HUES6 (cell line): ENCODE measurements around the gene FIS1.
A peak's percentile ranks its signal among the peaks of the same experiment; 100 is the strongest.

Source experiments
- H3K27ac ChIP-seq: 2 replicates; pipeline ENCODE4 v1.7.0; 2013; ENCODE audit warnings: low read depth, mild to moderate bottlenecking, low read length, inconsistent platforms
- H3K27me3 ChIP-seq: 2 replicates; pipeline ENCODE4 v1.6.1; 2013; ENCODE audit warnings: low read length; ENCODE audit not compliant: control insufficient read depth, insufficient read depth
- H3K36me3 ChIP-seq: 2 replicates; pipeline ENCODE4 v1.6.1; 2013; ENCODE audit warnings: low read length; ENCODE audit not compliant: control insufficient read depth, insufficient read depth
- H3K4me1 ChIP-seq: 2 replicates; pipeline ENCODE4 v1.6.1; 2013; ENCODE audit warnings: low read length; ENCODE audit not compliant: control insufficient read depth, insufficient read depth
- H3K4me3 ChIP-seq: 2 replicates; pipeline ENCODE4 v1.5.1; 2013; ENCODE audit warnings: low read depth, low read length
- H3K9ac ChIP-seq: one replicate; pipeline ENCODE4 v1.6.1; 2013; ENCODE audit warnings: mild to moderate bottlenecking, low read length
- H3K9me3 ChIP-seq: 2 replicates; pipeline ENCODE4 v1.6.1; 2013; ENCODE audit warnings: low read depth, low read length; ENCODE audit not compliant: control insufficient read depth, insufficient read depth

FIS1 gene

GRCh38 chr7:101225650-101226049 is 19.2 kb downstream of the FIS1 start:
- Histone ChIP-seq H3K27me3 (no peaks in the 10 kb centered on the region), H3K27ac (no peak overlapping the region), H3K9ac (no peak overlapping the region), H3K4me1 (peaks cover 8% of the 10 kb centered on the region; the same call in 1 of the 2 replicates), H3K36me3 (peaks cover 27% of the 10 kb centered on the region), H3K9me3 (no peaks in the 10 kb centered on the region), H3K4me3 (no peak overlapping the region)

- Histone ChIP-seq H3K27me3 (no peaks in the 10 kb centered on the region), H3K9me3 (no peaks in the 10 kb centered on the region), H3K27ac (no peak overlapping the region), H3K4me3 (no peak overlapping the region), H3K4me1 (peaks cover 12% of the 10 kb centered on the region; the same call in 1 of the 2 replicates), H3K36me3 (peaks cover 27% of the 10 kb centered on the region), H3K9ac (no peak overlapping the region)
Measured at GRCh38 chr7:101223528-101223927, 21.4 kb downstream of the FIS1 start.

GRCh38 chr7:101222275-101222830 is 22.5 kb downstream of the FIS1 start:
- Histone ChIP-seq H3K27ac (no peak overlapping the region), H3K9ac (no peak overlapping the region), H3K9me3 (no peaks in the 10 kb centered on the region), H3K4me1 (peaks cover 12% of the 10 kb centered on the region; the same call in 1 of the 2 replicates), H3K36me3 (peaks cover 24% of the 10 kb centered on the region), H3K4me3 (no peak overlapping the region), H3K27me3 (no peaks in the 10 kb centered on the region)

- no peak overlapping the region for H3K4me3 ChIP-seq
- no peak overlapping the region for H3K27ac ChIP-seq
- peaks cover 27% of the 10 kb centered on the region for H3K36me3 ChIP-seq
- peaks cover 22% of the 10 kb centered on the region for H3K4me1 ChIP-seq
- no peaks in the 10 kb centered on the region for H3K9me3 ChIP-seq
- H3K27me3 ChIP-seq = no peaks in the 10 kb centered on the region
- no peak overlapping the region for H3K9ac ChIP-seq
Measured at GRCh38 chr7:101220295-101220694, 24.6 kb downstream of the FIS1 start.

- Histone ChIP-seq H3K36me3 (peaks cover 18% of the 10 kb centered on the region), H3K4me1 (peaks cover 22% of the 10 kb centered on the region), H3K9me3 (no peaks in the 10 kb centered on the region), H3K27me3 (no peaks in the 10 kb centered on the region), H3K9ac (peak overlapping the region; percentile 73), H3K4me3 (peak overlapping the region; percentile 88), H3K27ac (no peak overlapping the region)
Measured at GRCh38 chr7:101218236-101219125, 26.4 kb downstream of the FIS1 start.

GRCh38 chr7:101217388-101218235 is 27.3 kb downstream of the FIS1 start, which contains the start of the genes PLOD3 and ZNHIT1:
Gene PLOD3 (minus strand): TSS chr7:101217581. CDS start chr7:101217274, 307 bp downstream.
Gene ZNHIT1 (plus strand): TSS chr7:101218165. CDS start chr7:101218196, 31 bp downstream.
- H3K27ac ChIP-seq = peak within 1 kb of the TSS; percentile 71; the same call in 1 of the 2 replicates
- no peaks in the 10 kb centered on the region for H3K9me3 ChIP-seq
- no peaks in the 10 kb centered on the region for H3K27me3 ChIP-seq
- peaks cover 15% of the 10 kb centered on the region for H3K36me3 ChIP-seq
- peak within 1 kb of the TSS; percentile 76 for H3K9ac ChIP-seq
- peaks cover 22% of the 10 kb centered on the region for H3K4me1 ChIP-seq
- H3K4me3 ChIP-seq = peak within 1 kb of the TSS; percentile 88

GRCh38 chr7:101216860-101217387 is 28.0 kb downstream of the FIS1 start:
- Histone ChIP-seq H3K9ac (peak overlapping the region; percentile 76), H3K9me3 (no peaks in the 10 kb centered on the region), H3K36me3 (peaks cover 17% of the 10 kb centered on the region), H3K4me1 (peaks cover 17% of the 10 kb centered on the region), H3K4me3 (peak overlapping the region; percentile 88), H3K27me3 (no peaks in the 10 kb centered on the region), H3K27ac (peak overlapping the region; percentile 71; the same call in 1 of the 2 replicates)

GRCh38 chr7:101216001-101216859 is 28.7 kb downstream of the FIS1 start:
- H3K4me1 ChIP-seq = peaks cover 14% of the 10 kb centered on the region

GRCh38 chr7:101212014-101212413 is 32.9 kb downstream of the FIS1 start:
- no peaks in the 10 kb centered on the region for H3K27me3 ChIP-seq
- H3K9me3 ChIP-seq = no peaks in the 10 kb centered on the region
- peaks cover 55% of the 10 kb centered on the region for H3K36me3 ChIP-seq
- H3K4me1 ChIP-seq = peaks cover 9% of the 10 kb centered on the region
- no peak overlapping the region for H3K4me3 ChIP-seq
- H3K27ac ChIP-seq = no peak overlapping the region
- no peak overlapping the region for H3K9ac ChIP-seq

More at GRCh38 chr7:101216001-101216859, 28.7 kb downstream of the FIS1 start:
- H3K27ac ChIP-seq = no peak overlapping the region
- H3K27me3 ChIP-seq = no peaks in the 10 kb centered on the region
- H3K9me3 ChIP-seq = no peaks in the 10 kb centered on the region
- peak overlapping the region; percentile 76 for H3K9ac ChIP-seq
- H3K4me3 ChIP-seq = peak overlapping the region; percentile 88
- H3K36me3 ChIP-seq = peaks cover 24% of the 10 kb centered on the region

GRCh38 chr7:101211501-101211900 is 33.4 kb downstream of the FIS1 start:
- Histone ChIP-seq H3K4me3 (no peak overlapping the region), H3K9ac (no peak overlapping the region), H3K36me3 (peaks cover 56% of the 10 kb centered on the region), H3K9me3 (no peaks in the 10 kb centered on the region), H3K27me3 (no peaks in the 10 kb centered on the region), H3K4me1 (peaks cover 5% of the 10 kb centered on the region), H3K27ac (no peak overlapping the region)
